OCI-LY1 (cell line): ENCODE results near the gene UNC5A.

Experiments used
- H2AFZ ChIP-seq: fragments of 200-600 bp; sonication (generic), shearing (Covaris generic); 2 replicates; pipeline ENCODE4 v1.6.0; 2014; ENCODE audit warnings: antibody characterized with exemption, mild to moderate bottlenecking, low read length
- H3F3A ChIP-seq: fragments of 200-600 bp; sonication (generic), shearing (Covaris generic); 2 replicates; pipeline ENCODE4 v1.6.0; 2014; ENCODE audit warnings: mild to moderate bottlenecking, antibody characterized with exemption, low read length, moderate library complexity; ENCODE audit not compliant: insufficient read depth
- H3K27ac ChIP-seq: fragments of 200-600 bp; sonication (generic); 2 replicates; pipeline ENCODE4 v1.5.1; 2014; ENCODE audit warnings: low read length, mixed run types, mild to moderate bottlenecking, low read depth; ENCODE audit not compliant: poor library complexity, severe bottlenecking
- H3K27me3 ChIP-seq: fragments of 200-600 bp; sonication (generic); 2 replicates; pipeline ENCODE4 v1.6.0; 2014; ENCODE audit warnings: antibody characterized with exemption, mild to moderate bottlenecking, low read length, moderate library complexity; ENCODE audit not compliant: insufficient read depth
- H3K36me3 ChIP-seq: fragments of 200-600 bp; sonication (generic); 2 replicates; pipeline ENCODE4 v1.6.1; 2014; ENCODE audit warnings: mild to moderate bottlenecking, antibody characterized with exemption, low read length, moderate library complexity, mixed read lengths; ENCODE audit not compliant: insufficient read depth
- H3K4me1 ChIP-seq: fragments of 200-600 bp; sonication (generic); 2 replicates; pipeline ENCODE4 v1.5.1; 2014; ENCODE audit warnings: mild to moderate bottlenecking, low read length, moderate library complexity; ENCODE audit not compliant: insufficient read depth, severe bottlenecking
- H3K4me2 ChIP-seq: fragments of 200-600 bp; sonication (generic), shearing (Covaris generic); 2 replicates; pipeline ENCODE4 v1.6.1; 2014; ENCODE audit warnings: low read length
- H3K4me3 ChIP-seq: fragments of 200-600 bp; sonication (generic); 2 replicates; pipeline ENCODE4 v1.5.1; 2014; ENCODE audit warnings: low read length, low read depth, mild to moderate bottlenecking, mixed read lengths; ENCODE audit not compliant: poor library complexity, severe bottlenecking
- H3K79me2 ChIP-seq: fragments of 200-600 bp; shearing (Covaris generic); 2 replicates; pipeline ENCODE4 v1.6.1; 2016; ENCODE audit warnings: mixed run types, low read length, mixed read lengths; ENCODE audit not compliant: insufficient read depth
- H3K9ac ChIP-seq: fragments of 200-600 bp; sonication (generic), shearing (Covaris generic); 2 replicates; pipeline ENCODE4 v1.6.1; 2014; ENCODE audit warnings: mild to moderate bottlenecking, low read length, mixed read lengths
- H3K9me2 ChIP-seq: fragments of 200-600 bp; sonication (generic), shearing (Covaris generic); 2 replicates; pipeline ENCODE4 v1.6.1; 2014; ENCODE audit warnings: low read depth, mild to moderate bottlenecking, low read length, mixed read lengths
- H3K9me3 ChIP-seq: fragments of 200-600 bp; shearing (Covaris generic); 2 replicates; pipeline ENCODE4 v1.6.1; 2014; ENCODE audit warnings: low read length, mixed read lengths
- H4K20me1 ChIP-seq: fragments of 200-600 bp; sonication (generic), shearing (Covaris generic); 2 replicates; pipeline ENCODE4 v1.6.0; 2016; ENCODE audit warnings: mild to moderate bottlenecking, low read length; ENCODE audit not compliant: insufficient read depth
- CTCF ChIP-seq: fragments of 200-600 bp; sonication (generic), shearing (Covaris generic); IDR thresholded peaks from 2 replicates; pipeline ENCODE4 v1.5.1; 2017; ENCODE audit warnings: mild to moderate bottlenecking, antibody characterized with exemption, low read length, moderate library complexity, mixed read lengths
- EZH2 ChIP-seq: fragments of 200-600 bp; sonication (generic), shearing (Covaris generic); IDR thresholded peaks from 2 replicates; pipeline ENCODE4 v1.8.0; 2017; ENCODE audit warnings: borderline replicate concordance, mixed run types, mild to moderate bottlenecking, antibody characterized with exemption, low read length, moderate library complexity, mixed read lengths

UNC5A gene

GRCh38 chr5:176789873-176790615 is 20.3 kb upstream of the UNC5A start:
- Histone ChIP-seq H3K4me1 (no peaks in the 10 kb centered on the region), H3K27ac (no peak overlapping the region), H3K27me3 (peaks cover 10% of the 10 kb centered on the region; the same call in 1 of the 2 replicates), H3F3A (no peaks in the 10 kb centered on the region), H3K79me2 (no peaks in the 10 kb centered on the region), H3K9ac (no peak overlapping the region), H3K9me3 (no peaks in the 10 kb centered on the region), H3K4me2 (no peak overlapping the region), H3K9me2 (no peaks in the 10 kb centered on the region), H2AFZ (no peak overlapping the region), H3K36me3 (no peaks in the 10 kb centered on the region), H3K4me3 (no peak overlapping the region), H4K20me1 (no peaks in the 10 kb centered on the region)
- TF ChIP-seq EZH2 (no peak), CTCF (no peak)

GRCh38 chr5:176790941-176791340 is 19.4 kb upstream of the UNC5A start:
- H3K9me3 ChIP-seq: no peaks in the 10 kb centered on the region
- H3F3A ChIP-seq: no peaks in the 10 kb centered on the region
- H3K9me2 ChIP-seq: no peaks in the 10 kb centered on the region
- no peak overlapping the region for H2AFZ ChIP-seq
- no peaks in the 10 kb centered on the region for H3K4me1 ChIP-seq
- TF ChIP-seq EZH2 (no peak), CTCF (no peak)
- H3K4me2 ChIP-seq: no peak overlapping the region
- no peak overlapping the region for H3K27ac ChIP-seq
- no peak overlapping the region for H3K9ac ChIP-seq
- H4K20me1 ChIP-seq: no peaks in the 10 kb centered on the region
- no peak overlapping the region for H3K4me3 ChIP-seq
- H3K36me3 ChIP-seq: no peaks in the 10 kb centered on the region
- peaks cover 10% of the 10 kb centered on the region; the same call in 1 of the 2 replicates for H3K27me3 ChIP-seq
- no peaks in the 10 kb centered on the region for H3K79me2 ChIP-seq

GRCh38 chr5:176792655-176793342 is 17.6 kb upstream of the UNC5A start:
- H3K27me3 ChIP-seq: peaks cover 10% of the 10 kb centered on the region; the same call in 1 of the 2 replicates
- no peak overlapping the region for H3K9ac ChIP-seq
- no peaks in the 10 kb centered on the region for H3K9me3 ChIP-seq
- no peak overlapping the region for H3K4me3 ChIP-seq
- no peaks in the 10 kb centered on the region for H4K20me1 ChIP-seq
- no peak overlapping the region for H3K4me2 ChIP-seq
- no peak overlapping the region for H2AFZ ChIP-seq
- H3K9me2 ChIP-seq: no peaks in the 10 kb centered on the region
- H3K4me1 ChIP-seq: no peaks in the 10 kb centered on the region
- TF ChIP-seq CTCF: no peak
- no peak for TF ChIP-seq EZH2
- no peaks in the 10 kb centered on the region for H3K36me3 ChIP-seq
- no peaks in the 10 kb centered on the region for H3K79me2 ChIP-seq
- H3F3A ChIP-seq: no peaks in the 10 kb centered on the region
- H3K27ac ChIP-seq: no peak overlapping the region
